Measurements from ENCODE around the gene PRDM16.
"Not testable (repeated sequence)": the region's sequence is repeated elsewhere in the genome, so short reads cannot be mapped to it uniquely, and the experiment has no call there.

Gene PRDM16

DNA sequence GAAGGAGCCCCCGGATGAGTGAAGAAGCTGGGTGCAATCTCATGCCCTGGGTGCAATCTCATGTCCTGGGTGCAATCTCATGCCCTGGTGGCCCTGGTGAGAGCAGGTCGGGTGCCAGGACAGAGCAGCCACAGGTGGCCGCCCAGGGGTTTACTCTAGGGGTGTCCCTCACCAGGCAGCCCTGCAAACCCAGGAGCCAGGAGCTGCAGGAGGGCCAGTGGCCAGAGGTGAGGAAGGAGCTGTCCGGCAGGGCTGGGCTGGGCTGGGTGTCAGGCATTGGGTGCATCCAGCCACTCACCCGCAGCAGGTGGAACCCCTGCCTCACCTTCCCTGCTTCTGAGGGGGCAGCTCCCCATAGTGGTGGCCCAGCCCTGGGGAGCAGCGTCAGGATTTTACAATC is 79.2 kb downstream of the PRDM16 start:
- no peak for DNase-seq

DNA sequence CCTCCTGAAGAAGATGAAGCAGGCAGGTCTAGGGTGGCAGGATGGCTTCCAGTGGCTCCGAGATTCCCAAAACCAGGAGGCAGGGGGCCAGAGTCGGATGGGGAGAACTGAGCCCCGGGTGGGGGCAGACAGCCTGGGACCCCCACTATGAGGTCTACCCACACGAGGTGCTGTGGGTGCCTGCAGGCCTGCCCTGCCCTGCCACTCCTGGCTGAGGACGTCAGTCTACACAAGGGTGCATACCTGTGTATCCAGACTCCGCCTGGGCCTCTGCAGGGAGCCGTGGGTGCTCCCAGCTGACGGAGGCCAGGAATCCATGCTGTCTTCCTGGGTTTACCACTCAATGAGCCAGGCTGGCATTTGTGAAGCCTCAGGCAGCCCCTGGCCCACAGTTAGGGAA is 80.3 kb downstream of the PRDM16 start:
- DNase-seq = no peak

DNA sequence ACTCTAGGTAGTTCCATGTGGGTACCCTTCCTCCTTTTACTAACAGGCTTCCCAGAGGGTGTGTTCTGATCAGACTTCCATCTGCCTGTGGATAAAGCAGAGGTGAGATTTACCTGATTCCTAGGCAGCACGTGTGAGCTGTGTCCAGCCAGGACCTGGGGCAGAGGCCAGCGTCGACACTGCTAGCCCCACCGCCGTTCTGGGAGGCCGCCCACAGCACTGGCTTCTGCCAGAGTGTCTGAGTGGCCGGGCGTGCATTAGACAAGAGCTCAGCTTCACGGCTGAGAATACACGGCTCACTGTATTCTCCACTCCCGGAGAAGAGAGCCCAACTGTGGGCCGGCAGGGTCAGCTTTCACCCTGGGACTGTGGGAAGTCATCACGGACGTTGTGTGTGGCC is 82.5 kb downstream of the PRDM16 start:
- no peak for DNase-seq

DNA sequence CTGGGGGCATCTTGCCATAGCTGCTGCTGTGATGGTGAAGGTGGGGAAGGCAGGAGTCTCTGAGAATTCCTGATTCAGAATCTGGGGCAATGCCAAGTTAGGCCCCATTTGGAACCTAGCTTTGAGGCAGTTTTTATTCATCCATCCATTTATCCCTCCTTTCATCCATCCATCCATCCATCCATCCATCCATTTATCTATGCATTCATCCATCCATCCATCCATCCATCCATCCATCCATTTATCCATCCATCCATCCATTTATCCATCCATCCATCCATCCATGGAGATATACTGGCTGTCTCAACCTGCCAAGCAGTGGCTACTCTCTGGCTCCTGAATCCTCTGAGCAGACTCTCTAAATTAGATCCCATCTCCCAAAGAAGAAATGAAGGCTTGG is 83.1 kb downstream of the PRDM16 start:
- DNase-seq = no peak

DNA sequence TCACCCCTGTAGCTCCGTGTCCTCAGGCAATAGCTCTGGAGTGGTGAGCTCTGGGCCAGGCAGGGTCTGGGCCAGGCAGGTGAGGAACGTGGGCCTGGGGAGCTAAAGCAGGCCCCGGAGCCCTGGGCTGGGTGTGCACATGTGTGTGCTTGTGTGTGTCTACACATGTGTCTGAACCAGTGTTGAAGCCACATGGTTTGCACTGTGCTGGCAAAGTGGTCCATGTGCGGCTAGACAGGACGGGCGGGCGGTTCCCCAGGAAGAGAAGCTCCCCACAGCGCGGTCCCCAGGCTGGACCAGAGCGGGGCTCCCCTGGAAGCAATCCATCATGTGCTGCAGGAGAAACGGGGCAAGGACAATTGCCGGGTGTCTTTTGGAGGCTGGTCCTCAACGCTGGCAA is 84.2 kb downstream of the PRDM16 start:
- DNase-seq = no peak

DNA sequence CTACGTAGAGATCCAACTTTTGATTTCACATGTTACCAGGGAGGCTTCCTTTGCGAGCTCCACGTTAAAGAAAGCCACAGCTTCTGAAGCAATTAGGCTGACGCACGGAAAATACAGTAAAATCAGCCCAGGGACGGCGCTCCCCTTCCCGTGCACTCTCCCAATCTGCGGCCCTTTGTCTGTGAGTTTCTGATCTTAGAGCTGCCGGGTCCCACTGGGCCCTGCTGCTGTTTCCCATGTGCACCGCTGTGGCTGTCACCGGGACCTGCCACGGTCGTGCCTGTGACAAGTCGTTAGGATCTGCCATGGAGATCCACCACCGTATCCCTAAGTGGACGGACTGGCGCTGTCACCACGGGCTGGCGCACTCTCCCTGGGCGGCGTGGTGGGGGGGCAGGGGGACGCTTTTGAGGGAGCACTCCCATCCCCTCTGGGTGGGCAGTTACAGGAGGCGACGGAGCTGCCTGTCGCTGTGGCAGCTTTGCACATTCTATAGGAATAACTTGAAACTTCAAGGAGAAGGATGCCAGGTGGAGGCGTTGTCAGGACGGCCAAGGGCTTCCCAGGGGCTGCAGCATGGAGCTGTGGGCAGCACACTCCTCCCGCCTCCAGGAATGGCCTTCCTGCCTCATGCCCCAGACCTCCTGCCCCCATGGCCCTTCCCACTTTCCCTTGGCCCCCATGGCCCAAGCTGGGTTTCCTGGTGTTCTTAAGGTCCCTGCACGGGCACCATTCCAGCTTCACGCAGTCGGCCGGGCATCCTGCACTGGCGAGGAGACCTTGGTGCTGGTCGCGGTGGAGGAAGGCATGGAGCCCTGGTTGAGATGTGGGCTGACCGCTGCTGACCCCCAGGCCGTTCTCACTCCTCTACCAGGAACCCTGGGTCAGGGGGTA is 85.1 kb downstream of the PRDM16 start:
- no peak for DNase-seq

DNA sequence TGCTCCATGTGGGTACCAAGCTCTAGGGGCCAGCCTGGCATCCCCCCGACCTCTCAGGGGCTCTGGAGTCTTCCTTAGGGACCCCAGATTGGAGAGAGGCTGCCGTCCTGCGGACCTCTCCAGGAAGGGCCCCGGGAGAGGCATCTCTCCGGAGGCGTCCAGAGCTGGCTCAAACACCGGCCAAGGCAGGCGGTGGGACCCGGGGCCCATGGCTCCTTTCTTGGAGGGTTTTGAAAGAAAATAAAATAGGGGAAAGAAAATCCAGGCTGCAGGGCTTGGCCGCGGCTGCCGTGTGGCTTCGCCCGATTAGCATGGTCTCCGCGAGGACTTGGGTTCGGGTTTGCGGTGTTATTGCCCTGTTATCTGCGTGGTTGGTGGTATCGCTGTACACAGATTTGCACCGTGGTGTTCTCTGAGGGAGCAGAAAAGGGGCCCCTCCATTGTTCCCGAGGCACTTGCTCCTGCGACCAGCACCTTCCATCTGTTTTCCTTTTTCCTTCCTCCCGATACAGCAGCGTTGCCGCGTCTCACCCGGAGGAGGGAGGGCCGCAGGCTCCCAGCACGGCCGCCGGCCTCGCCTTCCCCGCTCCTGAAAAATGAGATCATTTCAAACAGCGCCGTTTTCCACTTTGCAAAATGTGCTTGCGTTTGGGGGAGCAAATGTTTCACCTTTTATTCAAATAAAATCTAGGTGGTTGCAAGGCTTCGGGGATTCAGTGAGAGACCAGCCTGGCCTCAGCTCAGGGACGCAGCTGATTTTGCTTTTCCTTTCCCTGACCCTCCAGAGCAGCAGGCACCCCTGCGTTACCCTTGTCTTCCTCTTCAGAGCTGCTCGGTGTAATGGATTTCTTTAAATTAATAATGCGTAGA is 86.3 kb downstream of the PRDM16 start:
- DNase-seq = no peak

DNA sequence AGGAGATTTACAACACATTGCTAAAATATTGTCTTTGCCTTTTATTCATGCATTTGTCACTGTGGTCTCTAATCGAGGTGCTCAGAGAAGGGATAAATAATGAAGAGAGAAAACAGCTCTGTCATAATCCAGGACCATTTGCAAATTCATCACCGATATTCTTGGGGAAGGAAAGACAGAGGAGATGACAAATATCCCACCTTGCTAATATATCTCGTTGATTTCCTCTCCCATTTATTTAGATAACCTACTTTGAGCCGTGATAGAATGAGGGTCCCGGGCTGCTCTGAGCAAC is 86.9 kb downstream of the PRDM16 start:
- no peak for DNase-seq

DNA sequence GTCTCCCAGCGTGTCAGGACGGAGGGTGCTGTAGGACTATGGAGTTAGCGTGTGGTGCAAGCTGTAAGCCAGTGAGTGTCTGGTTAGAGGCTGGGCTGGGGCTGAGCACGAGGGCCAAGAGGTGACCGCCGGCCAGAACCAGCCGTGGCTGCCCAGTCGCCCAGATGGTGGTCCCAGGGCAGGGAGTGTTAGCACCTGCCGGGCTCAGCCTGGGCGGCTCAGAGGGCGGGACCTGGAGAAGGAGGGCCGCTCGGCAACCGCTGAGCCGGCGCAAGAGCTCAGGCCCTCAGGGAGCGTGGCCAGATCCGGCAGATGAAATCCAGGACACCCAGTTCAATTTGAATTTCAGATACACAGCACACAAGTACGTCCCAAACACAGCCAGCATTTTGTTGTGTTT is 87.9 kb downstream of the PRDM16 start:
- no peak for DNase-seq

DNA sequence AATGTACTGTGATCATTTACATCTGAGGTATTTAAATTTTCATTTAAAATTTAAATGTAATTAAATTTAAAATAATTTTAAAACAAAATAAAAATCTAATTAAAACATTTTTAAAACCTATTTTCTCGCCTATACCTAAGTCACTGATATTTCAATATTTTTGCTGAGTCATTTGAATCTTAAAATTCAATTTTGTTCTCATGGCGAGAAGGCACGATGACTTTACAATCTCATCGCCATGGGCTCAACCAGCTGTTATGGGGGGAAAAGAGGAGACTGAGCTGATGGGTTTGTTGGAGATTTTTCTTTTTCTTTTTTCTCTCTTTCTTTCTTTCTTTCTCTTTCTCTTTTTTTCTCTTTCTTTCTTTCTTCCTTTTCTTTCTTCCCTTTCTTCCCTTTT is 89.3 kb downstream of the PRDM16 start:
- no peak for DNase-seq

DNA sequence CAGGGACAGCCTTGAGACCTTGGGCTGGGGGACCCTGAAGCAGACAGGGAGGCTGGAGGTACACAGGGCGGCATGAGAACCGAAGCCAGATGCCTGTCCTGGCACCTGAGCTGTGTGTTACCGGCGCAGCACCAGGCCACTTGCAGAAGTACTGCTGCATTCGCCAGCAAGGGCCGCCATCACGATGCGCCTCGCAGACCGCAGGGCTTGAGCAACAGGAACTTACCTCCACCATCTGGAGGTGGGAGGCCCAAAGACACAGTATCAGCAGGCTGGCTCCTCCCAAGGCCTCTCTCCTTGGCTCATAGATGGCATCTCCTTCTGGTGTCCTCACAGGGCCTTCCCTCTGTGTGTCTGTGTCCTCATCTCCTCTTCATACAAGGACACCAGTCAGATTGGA is 90.1 kb downstream of the PRDM16 start:
- DNase-seq = no peak

DNA sequence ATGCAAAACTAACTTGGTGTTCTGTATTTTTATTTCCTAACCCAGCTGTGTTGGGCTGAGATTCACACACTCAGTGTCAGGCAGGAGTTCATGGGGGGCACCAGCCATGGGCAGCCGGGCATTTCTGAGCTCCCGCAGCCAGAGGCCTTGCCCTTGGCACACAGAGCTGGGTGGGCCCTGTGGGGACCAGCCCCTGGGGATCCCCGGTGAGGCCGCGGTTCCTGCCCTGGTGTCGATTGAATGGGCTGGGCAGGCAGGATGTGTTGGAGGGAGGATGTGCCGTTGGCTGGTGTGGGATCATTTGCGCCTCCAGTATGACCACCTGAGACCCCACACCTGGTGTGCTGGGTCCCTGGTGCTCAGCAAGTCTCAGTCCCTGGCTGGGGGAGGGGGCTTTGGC is 91.0 kb downstream of the PRDM16 start:
- DNase-seq = no peak

DNA sequence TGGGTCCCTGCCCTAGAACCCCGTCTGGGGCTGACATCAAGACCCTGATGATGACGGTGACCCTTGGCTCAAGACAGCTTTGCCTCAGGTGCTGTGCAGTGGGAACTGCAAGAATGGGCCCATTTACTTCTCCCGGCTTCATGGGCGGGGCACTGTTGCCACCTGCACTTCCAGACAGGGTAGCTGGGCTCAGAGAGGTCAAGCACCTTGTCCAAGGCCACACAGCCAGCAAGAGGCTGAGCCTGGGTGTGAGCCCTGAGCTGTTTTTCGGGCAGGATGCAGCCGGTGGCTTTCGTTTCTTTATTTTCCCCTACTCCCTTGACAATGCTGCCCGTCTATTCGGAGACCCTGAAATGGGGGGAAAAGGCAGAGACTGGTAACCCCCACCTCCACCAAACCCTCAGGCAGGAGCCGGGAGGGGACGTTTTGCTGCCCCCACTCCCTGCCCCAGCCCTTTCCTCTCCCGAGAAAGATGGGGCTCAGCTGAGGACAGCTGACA is 91.7 kb downstream of the PRDM16 start:
- DNase-seq = no peak

DNA sequence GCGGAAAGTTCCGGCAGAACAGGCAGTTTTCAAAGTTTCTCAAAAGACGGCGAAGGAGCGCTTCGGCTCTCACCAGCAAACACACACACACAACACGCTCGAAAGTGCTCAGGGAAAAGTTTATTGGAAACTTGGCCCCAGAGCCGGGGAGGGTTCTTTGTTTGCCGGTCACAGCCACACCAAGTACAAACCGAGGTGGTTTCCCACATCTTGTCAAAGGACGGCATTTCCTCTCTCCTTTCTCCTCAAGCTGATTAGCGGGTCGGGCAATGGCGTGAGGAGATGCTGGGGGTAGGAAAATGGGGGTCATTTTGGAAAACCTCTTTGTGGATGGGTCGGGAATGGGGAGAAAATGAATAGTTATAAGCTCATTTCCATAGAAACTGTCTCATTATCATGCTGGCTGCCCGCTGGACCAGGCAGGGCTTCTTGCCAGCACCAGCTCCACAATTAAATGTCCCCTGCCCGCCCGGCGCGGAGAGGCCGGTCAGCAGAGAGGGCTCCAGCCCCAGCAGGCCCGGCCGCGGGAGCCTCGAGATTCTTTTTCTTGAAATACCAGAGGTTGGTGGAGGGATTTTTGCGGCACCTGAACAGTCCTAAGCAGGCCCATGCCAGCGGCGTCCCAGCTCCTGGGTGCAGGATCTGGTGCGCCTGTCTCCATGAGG is 92.3 kb downstream of the PRDM16 start:
- no peak for DNase-seq

DNA sequence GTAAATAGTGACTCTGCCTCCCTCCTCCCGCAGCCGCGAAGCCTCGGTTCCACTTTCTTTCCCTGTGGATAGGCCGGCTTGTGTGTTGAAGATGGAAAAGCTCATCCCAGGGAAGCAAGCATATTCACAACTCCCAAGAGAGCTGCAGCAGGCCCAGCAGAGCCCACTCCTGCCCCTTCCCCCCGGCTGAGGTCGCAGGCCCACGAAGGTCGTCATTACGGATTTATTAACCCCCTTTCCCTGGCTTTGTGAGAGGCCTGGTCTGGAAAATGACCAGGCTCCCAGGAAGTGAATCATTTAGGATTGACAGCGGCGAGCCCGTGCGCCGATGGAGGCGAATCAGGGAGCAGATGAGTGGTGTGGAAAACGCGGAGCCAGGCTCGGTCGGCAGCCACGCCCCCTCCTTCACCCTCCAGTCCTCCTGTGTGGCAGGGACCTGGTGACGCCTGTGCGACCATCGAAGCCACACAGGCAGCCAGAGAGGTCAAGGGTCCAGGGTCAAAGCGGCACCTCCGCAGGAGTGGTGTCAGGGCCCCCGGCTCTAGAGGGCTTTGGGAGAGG is 93.4 kb downstream of the PRDM16 start:
- no peak for DNase-seq

DNA sequence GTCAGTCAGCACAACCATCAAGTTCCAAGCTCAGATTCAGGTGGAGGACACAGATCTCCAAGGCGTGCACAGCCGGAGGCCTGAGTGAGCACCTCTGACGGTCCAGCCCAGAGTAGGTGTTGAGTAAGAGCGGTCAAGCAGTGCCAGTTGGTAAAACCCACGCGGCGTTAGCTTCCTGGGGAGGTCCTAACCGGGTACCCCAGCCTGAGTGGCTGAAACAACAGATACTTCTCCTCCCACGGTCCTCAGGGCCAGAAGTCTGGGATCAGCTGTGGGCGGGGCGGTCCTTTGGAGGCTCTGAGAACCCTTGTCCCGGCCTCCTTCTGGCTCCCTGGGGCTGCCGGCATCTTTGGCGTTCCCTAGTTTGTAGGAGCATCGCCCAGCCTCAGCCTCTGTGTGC is 94.4 kb downstream of the PRDM16 start:
- DNase-seq = no peak

DNA sequence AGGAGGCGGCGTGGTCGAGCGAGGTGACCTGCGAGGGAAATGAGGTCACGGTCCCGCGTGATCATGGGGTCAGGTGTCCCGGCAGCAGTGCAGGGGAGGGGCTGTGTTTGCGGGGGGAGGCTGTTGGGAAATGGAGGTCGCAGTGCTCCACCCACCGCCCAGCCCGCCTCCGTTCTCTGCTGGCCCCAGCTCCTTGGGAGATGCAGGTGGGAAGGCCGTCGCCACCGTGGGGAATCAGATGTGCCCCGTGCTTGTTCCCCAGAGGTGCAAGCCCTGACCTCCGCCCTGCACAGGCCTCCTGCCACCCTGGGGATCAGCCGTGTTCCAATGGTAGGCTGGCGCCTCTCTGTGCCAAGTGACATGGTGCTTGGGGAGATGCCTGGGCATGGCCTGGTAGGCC is 95.7 kb downstream of the PRDM16 start:
- DNase-seq = no peak

DNA sequence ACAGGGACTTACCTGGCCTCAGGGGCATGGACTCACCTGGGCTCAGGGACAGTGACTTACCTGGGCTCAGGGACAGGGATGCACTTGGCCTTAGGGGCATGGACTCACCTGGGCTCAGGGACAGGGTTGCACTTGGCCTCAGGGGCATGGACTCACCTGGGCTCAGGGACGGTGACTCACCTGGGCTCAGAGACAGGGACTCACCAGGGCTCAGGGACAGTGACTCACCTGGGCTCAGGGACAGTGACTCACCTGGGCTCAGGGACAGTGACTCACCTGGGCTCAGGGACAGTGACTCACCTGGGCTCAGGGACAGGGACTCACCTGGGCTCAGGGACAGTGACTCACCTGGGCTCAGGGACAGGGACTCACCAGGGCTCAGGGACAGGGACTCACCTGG is 96.2 kb downstream of the PRDM16 start:
- DNase-seq = not testable (repeated sequence)

DNA sequence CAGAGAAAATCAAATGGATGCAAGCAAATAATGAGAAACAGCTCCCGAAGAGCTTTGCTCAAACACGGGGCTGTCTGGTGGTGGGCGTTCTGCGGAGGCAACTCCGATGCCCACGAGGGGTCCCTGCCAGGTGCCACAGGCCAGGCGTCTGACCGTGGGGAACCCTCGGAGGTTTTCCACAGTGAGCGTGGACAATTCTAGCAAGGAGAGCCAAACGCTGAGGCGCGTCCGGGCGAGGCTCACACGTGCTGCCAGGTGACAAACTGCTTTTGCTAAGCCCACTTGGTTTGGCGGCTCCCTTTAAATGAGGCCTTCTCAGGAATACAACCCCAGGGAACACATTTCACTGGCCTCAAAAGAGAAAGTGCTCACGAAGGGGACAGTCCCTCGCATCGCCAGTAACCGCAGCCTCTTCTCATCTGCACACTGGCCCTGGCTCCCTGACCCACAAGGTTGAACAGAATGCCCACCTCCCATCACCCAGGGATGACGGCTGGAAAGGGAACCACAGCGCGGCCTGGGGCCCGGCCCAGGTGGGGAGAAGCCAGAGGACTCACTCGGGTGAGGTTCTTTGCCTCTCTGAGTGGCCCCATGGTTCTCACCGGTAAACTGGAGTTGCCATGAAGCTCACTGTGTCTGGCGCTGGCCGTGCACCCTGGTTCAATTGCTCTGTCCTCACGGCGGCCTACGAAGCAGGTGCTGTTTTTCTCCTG is 97.4 kb downstream of the PRDM16 start:
- no peak for DNase-seq

DNA sequence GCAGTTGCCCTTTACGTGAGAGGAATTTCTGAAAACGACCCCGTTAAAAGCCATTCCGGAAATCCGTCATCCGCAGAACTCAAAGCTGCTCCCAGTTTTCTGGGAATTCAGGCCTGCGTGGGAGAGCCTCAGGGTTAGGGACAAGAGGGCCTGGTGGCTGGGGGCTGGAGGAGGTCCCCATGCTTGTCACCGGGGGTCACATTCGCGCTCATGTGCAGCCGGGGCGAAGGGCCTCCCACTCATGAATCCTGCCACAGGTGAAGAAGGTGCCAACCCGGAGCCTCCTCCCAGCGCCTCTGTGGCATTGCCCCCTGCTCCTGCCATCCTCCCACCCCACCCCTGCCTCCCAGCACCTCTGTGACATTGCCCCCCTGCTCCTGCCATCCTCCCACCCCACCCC is 98.3 kb downstream of the PRDM16 start:
- no peak for DNase-seq

DNA sequence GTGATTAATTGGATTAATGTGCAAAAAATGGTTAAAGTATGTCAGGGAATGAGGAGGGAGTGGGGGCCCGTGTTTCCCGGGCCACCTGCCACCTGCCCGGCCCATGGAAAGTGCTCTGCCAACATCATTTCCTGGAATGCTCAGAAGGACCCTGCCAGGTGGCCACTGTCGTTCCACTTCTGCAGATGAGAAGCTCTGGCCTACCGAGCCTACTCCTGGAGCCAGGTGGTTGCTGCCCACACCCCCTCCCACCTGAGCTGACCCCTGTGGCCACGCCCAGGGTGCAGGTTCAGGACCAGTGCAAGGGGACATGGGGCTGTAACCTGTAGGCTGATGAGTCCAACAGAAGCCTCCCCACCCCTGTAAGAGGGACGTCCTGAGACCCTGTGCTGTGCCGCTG is 99.7 kb downstream of the PRDM16 start:
- DNase-seq = no peak

DNA sequence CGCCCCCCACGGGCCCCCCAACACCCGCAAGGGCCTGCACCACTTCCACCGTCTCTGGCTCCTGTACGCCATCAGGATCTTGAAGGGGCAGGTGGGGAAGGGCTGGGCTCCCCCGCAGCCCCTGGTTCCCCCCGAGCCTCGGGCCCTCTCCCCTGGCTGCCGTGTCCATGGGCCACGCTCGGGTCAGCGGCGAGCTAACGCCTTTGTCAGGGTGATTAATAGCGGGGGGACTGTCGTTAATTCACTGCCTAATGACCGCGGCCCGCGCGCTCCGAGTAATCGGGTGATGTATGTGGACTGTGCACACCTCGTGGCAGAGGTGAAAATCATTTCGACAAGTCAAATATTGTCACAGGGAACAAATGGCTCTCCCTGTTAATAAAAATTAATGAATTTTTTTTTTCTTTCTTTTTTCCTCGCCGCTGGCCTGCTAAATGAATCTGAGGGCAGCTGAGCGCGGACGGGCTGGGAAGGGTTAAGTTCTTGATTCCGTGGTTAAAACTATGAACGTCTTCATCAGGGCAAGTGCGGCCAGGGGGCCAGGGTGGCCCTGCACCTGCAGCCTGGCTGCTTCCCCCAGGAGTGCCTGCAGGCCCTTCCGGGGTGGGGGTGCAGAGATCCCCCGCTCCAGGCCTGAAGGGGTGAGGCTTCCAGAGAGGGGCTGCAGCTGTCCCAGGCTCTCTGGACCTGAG is 100.8 kb downstream of the PRDM16 start:
- no peak for DNase-seq

Data from stimulated activated CD4-positive, alpha-beta T cell treated with anti-CD3 and anti-CD28 coated beads, Interleukin-12 subunit alpha, Interleukin-12 subunit beta, amount 100 ng/mL, for 4 hours (primary cell).